Bronchial epithelial cell (primary cell): ENCODE results near the gene ASNSD1. TPM values are rescaled to one million over a fixed set of nuclear protein-coding genes. Genes with fewer than 3 reads are reported as not detected.

Experiments used
- DNase-seq: peaks from one replicate; pipeline ENCODE4 v3.0.0-alpha.2; 2010; ENCODE audit warnings: low read depth
- FAIRE-seq: peaks from 2 replicates; lab custom pipeline; 2011; peaks lifted over from hg19 to GRCh38; lab: Jason Lieb, UNC
- H3K27me3 ChIP-seq: 2 replicates; pipeline ENCODE4 v1.5.1; 2011; ENCODE audit warnings: low read length; ENCODE audit not compliant: control insufficient read depth, insufficient read depth
- H3K36me3 ChIP-seq: 2 replicates; pipeline ENCODE4 v1.5.1; 2011; ENCODE audit warnings: low read length; ENCODE audit not compliant: control insufficient read depth, insufficient read depth
- H3K4me3 ChIP-seq: 2 replicates; pipeline ENCODE4 v1.5.1; 2011; ENCODE audit warnings: mild to moderate bottlenecking, low read depth, low read length, control low read depth
- CTCF ChIP-seq: IDR thresholded peaks from 2 replicates; pipeline ENCODE4 v1.5.1; 2011; ENCODE audit warnings: mild to moderate bottlenecking, moderate library complexity, low read length, control low read depth, inconsistent platforms; ENCODE audit not compliant: insufficient read depth, severe bottlenecking
- total RNA-seq: library from RNA; depleted of rRNA; stranded (reverse); fragments of >200 nt; gene quantifications from 2 replicates; pipeline ENCODE4 v1.2.1, GENCODE V29; 2014

The ASNSD1 gene
- total RNA-seq, 1 donor from 2014 or later, result 36.6 TPM

GRCh38 chr2:189673661-189674373, 12.6 kb downstream of the ASNSD1 start:
- TF ChIP-seq CTCF, result no peak
- peaks cover under 1% of the 10 kb centered on the region for H3K36me3 ChIP-seq
- no peak for FAIRE-seq
- H3K4me3 ChIP-seq, result peak overlapping the region; percentile 66
- H3K27me3 ChIP-seq, result no peaks in the 10 kb centered on the region
- peak; percentile 20 for DNase-seq

GRCh38 chr2:189674374-189675112, 13.3 kb downstream of the ASNSD1 start, which contains the start of gene ANKAR:
TSS of gene ANKAR (plus strand) at chr2:189674670. CDS start at chr2:189676491, 1,821 bp downstream.
- FAIRE-seq (no peak), DNase-seq (peak; percentile 60)
- Histone ChIP-seq H3K4me3 (peak within 1 kb of the TSS; percentile 66), H3K36me3 (no peaks in the 10 kb centered on the region), H3K27me3 (no peaks in the 10 kb centered on the region)
- TF ChIP-seq CTCF, result peak; percentile 88

GRCh38 chr2:189676471-189676870, 15.2 kb downstream of the ASNSD1 start:
- H3K27me3 ChIP-seq, result no peaks in the 10 kb centered on the region
- TF ChIP-seq CTCF, result no peak
- no peak for FAIRE-seq

GRCh38 chr2:189679226-189679625, 18.0 kb downstream of the ASNSD1 start:
- Histone ChIP-seq H3K36me3 (no peaks in the 10 kb centered on the region), H3K27me3 (no peaks in the 10 kb centered on the region), H3K4me3 (no peak overlapping the region)
- TF ChIP-seq CTCF, result no peak
- FAIRE-seq (no peak), DNase-seq (no peak)

More at GRCh38 chr2:189676471-189676870, 15.2 kb downstream of the ASNSD1 start:
- no peak for DNase-seq
- no peak overlapping the region for H3K4me3 ChIP-seq
- no peaks in the 10 kb centered on the region for H3K36me3 ChIP-seq

GRCh38 chr2:189681203-189681602, 19.9 kb downstream of the ASNSD1 start:
- no peaks in the 10 kb centered on the region for H3K27me3 ChIP-seq
- TF ChIP-seq CTCF, result no peak
- DNase-seq, result no peak
- no peak overlapping the region for H3K4me3 ChIP-seq
- H3K36me3 ChIP-seq, result no peaks in the 10 kb centered on the region
- no peak for FAIRE-seq
